SK-N-SH treated with all-trans-retinoic acid at 6 μM for 48 hours (cell line): Measurements from ENCODE around the gene MT1H.

Source experiments
- ATAC-seq: fragments of 200-7000 bp; cut with Tn5 transposase; 3 replicates; pipeline ENCODE4 v1.9.1; 2020; ENCODE audit warnings: mild to moderate bottlenecking, moderate library complexity
- ARNTL ChIP-seq: fragments of 450-650 bp; formaldehyde crosslinking; IDR thresholded peaks from 2 replicates; pipeline ENCODE4 v1.5.0; 2020; ENCODE audit warnings: low read depth, mild to moderate bottlenecking, moderate library complexity, borderline replicate concordance
- BACH2 ChIP-seq: fragments of 250-450 bp; sonication (Bioruptor Pico); IDR thresholded peaks from 2 replicates; pipeline ENCODE4 v1.9.0; 2021; ENCODE audit warnings: mild to moderate bottlenecking, borderline replicate concordance
- CREB5 ChIP-seq: fragments of 250-450 bp; sonication (Bioruptor Pico); IDR thresholded peaks from 2 replicates; pipeline ENCODE4 v1.5.1; 2020; ENCODE audit warnings: low read depth, mild to moderate bottlenecking, moderate library complexity
- CSDC2 ChIP-seq: fragments of 250-450 bp; sonication (Bioruptor Pico); IDR thresholded peaks from 2 replicates; pipeline ENCODE4 v1.5.0; 2020; ENCODE audit warnings: mild to moderate bottlenecking, moderate library complexity
- ESRRG ChIP-seq: fragments of 250-450 bp; sonication (Bioruptor Pico); IDR thresholded peaks from 2 replicates; pipeline ENCODE4 v1.6.1; 2021; ENCODE audit warnings: mild to moderate bottlenecking
- GLIS3 ChIP-seq: fragments of 250-450 bp; sonication (Bioruptor Pico); IDR thresholded peaks from 2 replicates; pipeline ENCODE4 v1.5.0; 2020; ENCODE audit warnings: mild to moderate bottlenecking, moderate library complexity
- ISL1 ChIP-seq: fragments of 250-450 bp; sonication (Bioruptor Pico); IDR thresholded peaks from 2 replicates; pipeline ENCODE4 v2.1.2; 2022; ENCODE audit warnings: mild to moderate bottlenecking, moderate library complexity
- OSR1 ChIP-seq: fragments of 250-450 bp; sonication (Bioruptor Pico); IDR thresholded peaks from 2 replicates; pipeline ENCODE4 v1.8.0; 2022; ENCODE audit warnings: moderate library complexity, mild to moderate bottlenecking, inconsistent platforms
- PATZ1 ChIP-seq: fragments of 250-450 bp; sonication (Bioruptor Pico); IDR thresholded peaks from 2 replicates; pipeline ENCODE4 v1.8.0; 2020; ENCODE audit warnings: mild to moderate bottlenecking, moderate library complexity, borderline replicate concordance
- POU6F1 ChIP-seq: fragments of 250-450 bp; sonication (Bioruptor Pico); IDR thresholded peaks from 2 replicates; pipeline ENCODE4 v1.8.0; 2021; ENCODE audit warnings: low read depth, mild to moderate bottlenecking, moderate library complexity, borderline replicate concordance
- PPARA ChIP-seq: fragments of 250-450 bp; sonication (Bioruptor Pico); IDR thresholded peaks from 2 replicates; pipeline ENCODE4 v1.5.0; 2020; ENCODE audit warnings: mild to moderate bottlenecking, borderline replicate concordance
- SNAI2 ChIP-seq: fragments of 250-450 bp; sonication (Bioruptor Pico); IDR thresholded peaks from 2 replicates; pipeline ENCODE4 v1.5.0; 2020; ENCODE audit warnings: mild to moderate bottlenecking, moderate library complexity
- TCF4 ChIP-seq: fragments of 250-450 bp; sonication (Bioruptor Pico); IDR thresholded peaks from 2 replicates; pipeline ENCODE4 v1.8.0; 2021; ENCODE audit warnings: mild to moderate bottlenecking, moderate library complexity, borderline replicate concordance
- TOX ChIP-seq: fragments of 250-450 bp; sonication (Bioruptor Pico); IDR thresholded peaks from 2 replicates; pipeline ENCODE4 v1.8.0; 2021; ENCODE audit warnings: mild to moderate bottlenecking, moderate library complexity, borderline replicate concordance
- TSHZ2 ChIP-seq: fragments of 250-450 bp; sonication (Bioruptor Pico); IDR thresholded peaks from 2 replicates; pipeline ENCODE4 v1.5.0; 2020; ENCODE audit warnings: mild to moderate bottlenecking, moderate library complexity
- ZC3H10 ChIP-seq: fragments of 250-450 bp; sonication (Bioruptor Pico); IDR thresholded peaks from 2 replicates; pipeline ENCODE4 v1.5.1; 2021; ENCODE audit warnings: mild to moderate bottlenecking, moderate library complexity
- ZFP3 ChIP-seq: fragments of 250-450 bp; sonication (Bioruptor Pico); IDR thresholded peaks from 2 replicates; pipeline ENCODE4 v1.5.0; 2020; ENCODE audit warnings: mild to moderate bottlenecking, moderate library complexity
- ZFP30 ChIP-seq: fragments of 450-650 bp; formaldehyde crosslinking; IDR thresholded peaks from 2 replicates; pipeline ENCODE4 v1.5.0; 2022; ENCODE audit warnings: mild to moderate bottlenecking, moderate library complexity
- ZNF565 ChIP-seq: fragments of 450-650 bp; formaldehyde crosslinking; conservative IDR thresholded peaks from 2 replicates; pipeline ENCODE4 v1.5.0; 2020; ENCODE audit warnings: low read depth, mild to moderate bottlenecking, moderate library complexity
- ZNF8 ChIP-seq: fragments of 450-650 bp; formaldehyde crosslinking; IDR thresholded peaks from 2 replicates; pipeline ENCODE4 v1.5.0; 2020; ENCODE audit warnings: mild to moderate bottlenecking, moderate library complexity
- TF ChIP-seq, protein P1 (sequence below): fragments of 250-450 bp; sonication (Bioruptor Pico); IDR thresholded peaks from 2 replicates; pipeline ENCODE4 v1.5.1; 2021; ENCODE audit warnings: mild to moderate bottlenecking, moderate library complexity

The MT1H gene

DNA sequence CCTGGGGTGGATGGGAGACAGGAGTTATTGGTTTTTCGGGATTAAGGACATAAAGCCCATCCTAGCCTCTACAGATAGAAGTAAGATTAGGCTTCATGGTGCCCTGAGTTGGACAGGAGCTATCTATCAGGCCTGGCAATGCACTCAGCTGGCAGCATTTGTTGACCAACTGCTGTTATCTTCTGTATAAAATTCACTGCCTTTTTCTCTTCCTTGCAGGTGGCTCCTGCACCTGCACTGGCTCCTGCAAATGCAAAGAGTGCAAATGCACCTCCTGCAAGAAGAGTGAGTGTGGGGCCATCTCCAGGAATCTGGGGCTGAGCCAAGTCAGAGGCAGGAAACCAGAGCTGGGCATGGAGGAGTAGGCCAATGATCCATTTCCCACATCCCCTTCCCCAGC is 30.6 kb upstream of the MT1H start:
- ATAC-seq = no peak
- TF ChIP-seq GLIS3 (CRISPR knock-in tag) = no peak
- TF ChIP-seq, protein P1, sequence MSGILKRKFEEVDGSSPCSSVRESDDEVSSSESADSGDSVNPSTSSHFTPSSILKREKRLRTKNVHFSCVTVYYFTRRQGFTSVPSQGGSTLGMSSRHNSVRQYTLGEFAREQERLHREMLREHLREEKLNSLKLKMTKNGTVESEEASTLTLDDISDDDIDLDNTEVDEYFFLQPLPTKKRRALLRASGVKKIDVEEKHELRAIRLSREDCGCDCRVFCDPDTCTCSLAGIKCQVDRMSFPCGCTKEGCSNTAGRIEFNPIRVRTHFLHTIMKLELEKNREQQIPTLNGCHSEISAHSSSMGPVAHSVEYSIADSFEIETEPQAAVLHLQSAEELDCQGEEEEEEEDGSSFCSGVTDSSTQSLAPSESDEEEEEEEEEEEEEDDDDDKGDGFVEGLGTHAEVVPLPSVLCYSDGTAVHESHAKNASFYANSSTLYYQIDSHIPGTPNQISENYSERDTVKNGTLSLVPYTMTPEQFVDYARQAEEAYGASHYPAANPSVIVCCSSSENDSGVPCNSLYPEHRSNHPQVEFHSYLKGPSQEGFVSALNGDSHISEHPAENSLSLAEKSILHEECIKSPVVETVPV (CRISPR knock-in tag) = no peak
- TF ChIP-seq CSDC2 (CRISPR knock-in tag) = no peak
- no peak for TF ChIP-seq PATZ1 (CRISPR knock-in tag)
- TF ChIP-seq PPARA (CRISPR knock-in tag) = no peak
- no peak for TF ChIP-seq OSR1
- TF ChIP-seq ZFP3 (CRISPR knock-in tag) = no peak
- no peak for TF ChIP-seq POU6F1 (CRISPR knock-in tag)
- TF ChIP-seq CREB5 (CRISPR knock-in tag) = no peak
- no peak for TF ChIP-seq BACH2 (CRISPR knock-in tag)
- TF ChIP-seq SNAI2 = no peak
- TF ChIP-seq TCF4 (CRISPR knock-in tag) = no peak
- no peak for TF ChIP-seq TSHZ2
- TF ChIP-seq TOX = no peak
- TF ChIP-seq ZNF565 (CRISPR knock-in tag) = no peak
- TF ChIP-seq ZC3H10 (CRISPR knock-in tag) = no peak
- no peak for TF ChIP-seq ISL1 (CRISPR knock-in tag)
- no peak for TF ChIP-seq ARNTL (CRISPR knock-in tag)
- TF ChIP-seq ZFP30 = no peak

DNA sequence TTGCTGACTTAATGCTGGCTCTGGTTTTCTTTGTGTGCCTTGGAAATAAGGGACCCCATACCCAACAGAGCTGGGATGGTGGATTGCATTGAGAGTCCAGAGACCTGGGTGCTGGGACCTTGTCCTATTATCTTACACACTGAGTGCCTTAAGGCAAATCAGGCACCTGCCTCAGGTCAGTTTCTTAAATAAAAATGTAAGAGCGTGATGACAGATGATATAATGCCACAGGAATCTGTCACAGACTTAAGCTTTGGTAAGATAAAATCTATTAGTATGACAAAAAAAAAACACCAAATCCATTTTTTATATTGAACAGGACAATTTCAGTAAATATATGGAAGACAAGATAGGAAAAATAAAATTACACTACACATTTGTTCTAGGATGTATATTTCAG is 29.5 kb upstream of the MT1H start:
- ATAC-seq = no peak
- TF ChIP-seq TSHZ2 = no peak
- TF ChIP-seq, protein P1 (CRISPR knock-in tag) = no peak
- TF ChIP-seq CREB5 (CRISPR knock-in tag) = no peak
- no peak for TF ChIP-seq ZFP30
- TF ChIP-seq PPARA (CRISPR knock-in tag) = no peak
- no peak for TF ChIP-seq ZC3H10 (CRISPR knock-in tag)
- TF ChIP-seq ZNF8 (CRISPR knock-in tag) = no peak
- TF ChIP-seq OSR1 = no peak
- no peak for TF ChIP-seq ZNF565 (CRISPR knock-in tag)
- no peak for TF ChIP-seq ISL1 (CRISPR knock-in tag)
- no peak for TF ChIP-seq CSDC2 (CRISPR knock-in tag)
- TF ChIP-seq BACH2 (CRISPR knock-in tag) = no peak
- TF ChIP-seq TCF4 (CRISPR knock-in tag) = no peak
- no peak for TF ChIP-seq ESRRG
- no peak for TF ChIP-seq ZFP3 (CRISPR knock-in tag)
- TF ChIP-seq GLIS3 (CRISPR knock-in tag) = no peak
